ENCODE results near the gene USP33. TPM values are rescaled to one million over a fixed set of nuclear protein-coding genes. Genes with fewer than 3 reads are reported as not detected.

USP33 gene
- total RNA-seq, 2 donors from 2014 or later = 46.2 to 49.9 TPM

GRCh38 chr1:77671836-77672235 lies 87.8 kb downstream of the USP33 start:
- Histone ChIP-seq H3K27ac (no peak overlapping the region), H3K36me3 (no peaks in the 10 kb centered on the region), H3K4me3 (no peak overlapping the region), H3K27me3 (replicated peaks; ENCODE audit: insufficient read depth) (no peaks in the 10 kb centered on the region), H3K4me1 (replicated peaks) (no peaks in the 10 kb centered on the region), H3K9me3 (no peaks in the 10 kb centered on the region)
- WGBS = 60% methylated on average over 5 of the region's 5 CpGs
- TF ChIP-seq CTCF (IDR thresholded peaks at IDR 0.05) = no peak
- no peak for TF ChIP-seq POLR2A (IDR thresholded peaks at IDR 0.05)
- no peak for TF ChIP-seq POLR2AphosphoS5 (IDR thresholded peaks at IDR 0.05)
- no peak for DNase-seq (ENCODE audit: low spot score)
- intact Hi-C loops (cut with DNase I) = loop anchor here (10.0 kb wide), 1 partner anchor 517 kb away; no protein-coding TSS in a partner anchor

- H3K36me3 ChIP-seq = no peaks in the 10 kb centered on the region
- 89% methylated on average over 7 of the region's 7 CpGs for WGBS
- no peak for DNase-seq (ENCODE audit: low spot score)
- TF ChIP-seq POLR2AphosphoS5 (IDR thresholded peaks at IDR 0.05) = no peak
- TF ChIP-seq CTCF (IDR thresholded peaks at IDR 0.05) = no peak
- TF ChIP-seq POLR2A (IDR thresholded peaks at IDR 0.05) = no peak
- intact Hi-C loops (cut with DNase I) = loop anchor here (10.0 kb wide), 1 partner anchor 516 kb away; no protein-coding TSS in a partner anchor
- H3K9me3 ChIP-seq = no peaks in the 10 kb centered on the region
- H3K4me1 ChIP-seq (replicated peaks) = no peaks in the 10 kb centered on the region
- H3K4me3 ChIP-seq = no peak overlapping the region
- H3K27ac ChIP-seq = no peak overlapping the region
- H3K27me3 ChIP-seq (replicated peaks; ENCODE audit: insufficient read depth) = no peaks in the 10 kb centered on the region
Measured at GRCh38 chr1:77670330-77670729, 89.3 kb downstream of the USP33 start.

GRCh38 chr1:77668924-77669449 lies 90.7 kb downstream of the USP33 start:
- Histone ChIP-seq H3K27me3 (replicated peaks; ENCODE audit: insufficient read depth) (no peaks in the 10 kb centered on the region), H3K9me3 (no peaks in the 10 kb centered on the region), H3K27ac (no peak overlapping the region), H3K36me3 (no peaks in the 10 kb centered on the region), H3K4me1 (replicated peaks) (no peaks in the 10 kb centered on the region), H3K4me3 (no peak overlapping the region)
- TF ChIP-seq POLR2AphosphoS5 (IDR thresholded peaks at IDR 0.05) (no peak), POLR2A (IDR thresholded peaks at IDR 0.05) (no peak), CTCF (IDR thresholded peaks at IDR 0.05) (no peak)
- intact Hi-C loops (cut with DNase I) = no loop called here
- WGBS = 23% methylated on average over 1 of the region's 1 CpG
- no peak for DNase-seq (ENCODE audit: low spot score)

- Histone ChIP-seq H3K9me3 (no peaks in the 10 kb centered on the region), H3K36me3 (no peaks in the 10 kb centered on the region), H3K27me3 (replicated peaks; ENCODE audit: insufficient read depth) (no peaks in the 10 kb centered on the region), H3K4me3 (no peak overlapping the region), H3K4me1 (replicated peaks) (no peaks in the 10 kb centered on the region), H3K27ac (no peak overlapping the region)
- 87% methylated on average over 3 of the region's 3 CpGs for WGBS
- TF ChIP-seq POLR2AphosphoS5 (IDR thresholded peaks at IDR 0.05) (no peak), POLR2A (IDR thresholded peaks at IDR 0.05) (no peak), CTCF (IDR thresholded peaks at IDR 0.05) (no peak)
- no peak for DNase-seq (ENCODE audit: low spot score)
- intact Hi-C loops (cut with DNase I) = no loop called here
Measured at GRCh38 chr1:77664939-77665516, 94.6 kb downstream of the USP33 start.

GRCh38 chr1:77661696-77662095 lies 98.0 kb downstream of the USP33 start:
- no peaks in the 10 kb centered on the region for H3K36me3 ChIP-seq
- H3K9me3 ChIP-seq = no peaks in the 10 kb centered on the region
- H3K27ac ChIP-seq = no peak overlapping the region
- 91% methylated on average over 4 of the region's 4 CpGs for WGBS
- TF ChIP-seq POLR2A (IDR thresholded peaks at IDR 0.05) (no peak), CTCF (IDR thresholded peaks at IDR 0.05) (no peak), POLR2AphosphoS5 (IDR thresholded peaks at IDR 0.05) (no peak)
- H3K4me1 ChIP-seq (replicated peaks) = no peaks in the 10 kb centered on the region
- DNase-seq (ENCODE audit: low spot score) = no peak
- intact Hi-C loops (cut with DNase I) = no loop called here
- H3K4me3 ChIP-seq = no peak overlapping the region
- no peaks in the 10 kb centered on the region for H3K27me3 ChIP-seq (replicated peaks; ENCODE audit: insufficient read depth)
